WTC11 (cell line): ENCODE results near the gene TDRD9. TPM values are rescaled to one million over a fixed set of nuclear protein-coding genes. Genes with fewer than 3 reads are reported as not detected.

Experiments used
- ATAC-seq: fragments of 200-7000 bp; cut with Tn5 transposase; 2 replicates; pipeline ENCODE4 v1.10.0; 2021; ENCODE audit warnings: mild to moderate bottlenecking, moderate library complexity
- CTCF ChIA-PET: fragments of 300-600 bp; sonication (Branson Sonifier 250); formaldehyde crosslinking; loops from one replicate; lab custom pipeline; 2021; ENCODE audit warnings: antibody characterized with exemption; lab: Charles Lee
- POLR2A ChIA-PET: fragments of 350-600 bp; sonication (Branson Sonifier 250); formaldehyde crosslinking; loops from one replicate; lab custom pipeline; 2021; ENCODE audit warnings: antibody characterized with exemption; lab: Charles Lee
- DNase-seq: peaks from one replicate; pipeline ENCODE4 v3.0.0; 2021; ENCODE audit warnings: low spot score
- H3K27ac Mint-ChIP-seq: 2 replicates; pipeline ENCODE4 v1.8.0; 2021; ENCODE audit warnings: mixed read lengths
- H3K27me3 Mint-ChIP-seq: 2 replicates; pipeline ENCODE4 v1.8.0; 2021; ENCODE audit warnings: low read depth, mild to moderate bottlenecking, moderate library complexity, mixed read lengths
- H3K36me3 Mint-ChIP-seq: 2 replicates; pipeline ENCODE4 v1.8.0; 2021; ENCODE audit warnings: mixed read lengths
- H3K4me1 Mint-ChIP-seq: 2 replicates; pipeline ENCODE4 v1.8.0; 2022; ENCODE audit warnings: mixed read lengths
- H3K4me3 Mint-ChIP-seq: 2 replicates; pipeline ENCODE4 v1.8.0; 2021; ENCODE audit warnings: mild to moderate bottlenecking, moderate library complexity, mixed read lengths
- H3K9me3 Mint-ChIP-seq: 2 replicates; pipeline ENCODE4 v1.8.0; 2021; ENCODE audit warnings: mixed read lengths
- ATF2 ChIP-seq: sonication (generic); formaldehyde crosslinking; IDR thresholded peaks from 2 replicates; pipeline ENCODE4 v1.8.1; 2022; ENCODE audit warnings: low read depth, missing genetic modification reagents, borderline replicate concordance
- CTCF ChIP-seq: fragments of 200-600 bp; IDR thresholded peaks from 2 replicates; pipeline ENCODE4 v1.8.0; 2022; ENCODE audit warnings: antibody characterized with exemption
- ETV6 ChIP-seq: sonication (generic); formaldehyde crosslinking; IDR thresholded peaks from 2 replicates; pipeline ENCODE4 v1.8.1; 2022; ENCODE audit warnings: mild to moderate bottlenecking, missing genetic modification reagents
- FOXK1 ChIP-seq: sonication (generic); formaldehyde crosslinking; IDR thresholded peaks from 2 replicates; pipeline ENCODE4 v1.8.0; 2022; ENCODE audit warnings: mild to moderate bottlenecking, moderate library complexity, missing genetic modification reagents
- GTF2I ChIP-seq: fragments of 250-450 bp; sonication (Bioruptor Pico); conservative IDR thresholded peaks from 2 replicates; pipeline ENCODE4 v1.4.0; 2021; ENCODE audit warnings: mild to moderate bottlenecking
- KAT7 ChIP-seq: sonication (generic); formaldehyde crosslinking; IDR thresholded peaks from 2 replicates; pipeline ENCODE4 v1.8.1; 2023; ENCODE audit warnings: missing genetic modification reagents, mild to moderate bottlenecking, borderline replicate concordance
- MYBL2 ChIP-seq: sonication (generic); formaldehyde crosslinking; IDR thresholded peaks from 2 replicates; pipeline ENCODE4 v1.8.1; 2023; ENCODE audit warnings: mild to moderate bottlenecking, moderate library complexity, missing genetic modification reagents
- NFATC4 ChIP-seq: fragments of 250-450 bp; sonication (Bioruptor Pico); IDR thresholded peaks from 2 replicates; pipeline ENCODE4 v1.9.0; 2021; ENCODE audit warnings: mild to moderate bottlenecking
- PRRX2 ChIP-seq: fragments of 250-450 bp; sonication (Bioruptor Pico); IDR thresholded peaks from 2 replicates; pipeline ENCODE4 v1.8.0; 2021; ENCODE audit warnings: mild to moderate bottlenecking
- USF2 ChIP-seq: sonication (generic); formaldehyde crosslinking; IDR thresholded peaks from 2 replicates; pipeline ENCODE4 v1.8.1; 2023; ENCODE audit warnings: mild to moderate bottlenecking, missing genetic modification reagents, moderate library complexity
- ZNF219 ChIP-seq: sonication (generic); formaldehyde crosslinking; IDR thresholded peaks from 2 replicates; pipeline ENCODE4 v1.8.0; 2023; ENCODE audit warnings: missing genetic modification reagents, mild to moderate bottlenecking, borderline replicate concordance
- ZNF423 ChIP-seq: fragments of 250-450 bp; sonication (Bioruptor Pico); IDR thresholded peaks from 2 replicates; pipeline ENCODE4 v2.1.2; 2022; ENCODE audit warnings: mild to moderate bottlenecking, moderate library complexity
- total RNA-seq: library from RNA; stranded (reverse); gene quantifications from 3 replicates; pipeline ENCODE4 v1.2.3, GENCODE V29; 2021
- TF ChIP-seq, protein P1 (sequence below): sonication (generic); formaldehyde crosslinking; IDR thresholded peaks from 2 replicates; pipeline ENCODE4 v1.8.1; 2023; ENCODE audit warnings: mild to moderate bottlenecking, missing genetic modification reagents, moderate library complexity
- TF ChIP-seq, protein P2 (sequence below): fragments of 250-450 bp; sonication (Bioruptor Pico); IDR thresholded peaks from 2 replicates; pipeline ENCODE4 v1.9.0; 2021; ENCODE audit warnings: mild to moderate bottlenecking
- TF ChIP-seq, protein P3 (sequence below): sonication (generic); formaldehyde crosslinking; IDR thresholded peaks from 2 replicates; pipeline ENCODE4 v1.8.0; 2022; ENCODE audit warnings: missing genetic modification reagents
- TF ChIP-seq, protein P4 (sequence below): fragments of 250-450 bp; sonication (Bioruptor Pico); IDR thresholded peaks from 2 replicates; pipeline ENCODE4 v1.9.0; 2021; ENCODE audit warnings: moderate library complexity, mild to moderate bottlenecking, inconsistent platforms, borderline replicate concordance

TDRD9 gene
- total RNA-seq, 1 experiment from 2014 or later: 0.17 TPM

DNA sequence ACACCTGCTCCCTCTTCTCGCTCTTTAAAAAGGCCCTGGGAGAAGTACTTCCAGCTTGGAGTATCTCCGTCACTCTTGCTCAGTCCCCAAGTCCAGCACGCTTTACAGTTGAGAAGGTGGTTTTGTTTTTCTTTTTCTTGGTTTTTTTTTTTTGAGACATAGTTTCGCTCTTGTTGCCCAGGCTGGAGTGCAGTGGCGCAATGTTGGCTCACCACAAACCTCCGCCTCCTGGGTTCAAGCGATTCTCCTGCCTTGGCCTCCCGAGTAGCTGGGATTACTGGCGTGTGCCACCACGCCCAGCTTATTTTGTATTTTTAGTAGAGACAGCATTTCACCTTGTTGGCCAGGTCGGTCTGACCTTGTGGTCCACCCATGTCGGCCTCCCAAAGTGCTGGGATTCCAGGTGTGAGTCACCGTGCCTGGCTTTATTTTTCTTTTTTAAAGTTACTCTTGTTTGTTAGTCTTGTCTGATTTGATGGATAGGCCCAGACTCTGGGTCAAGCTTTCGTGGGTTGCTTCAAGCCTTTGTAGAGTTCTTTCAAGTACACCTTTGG is 1.9 kb downstream of the TDRD9 start:
- Mint-ChIP-seq H3K36me3 (no peaks in the 10 kb centered on the region), H3K9me3 (no peaks in the 10 kb centered on the region), H3K4me3 (no peak overlapping the region), H3K27me3 (no peaks in the 10 kb centered on the region; the same call in 1 of the 2 replicates), H3K27ac (no peak overlapping the region), H3K4me1 (no peaks in the 10 kb centered on the region)
- ChIA-PET POLR2A (interaction anchor here (0.7 kb wide), 1 partner anchor 89 kb away, joined by 3 read pairs; no protein-coding TSS in a partner anchor), CTCF (interaction anchor here (1.0 to 2.8 kb wide), 3 partner anchors 20 to 29 kb away, joined by 3 to 9 read pairs (median 4); no protein-coding TSS in a partner anchor)
- DNase-seq: no peak
- TF ChIP-seq MYBL2 (CRISPR knock-in tag): no peak
- no peak for TF ChIP-seq CTCF
- TF ChIP-seq ATF2: no peak
- TF ChIP-seq ZNF219 (CRISPR knock-in tag): no peak
- no peak for TF ChIP-seq FOXK1 (CRISPR knock-in tag)
- TF ChIP-seq ZNF423 (CRISPR knock-in tag): no peak
- TF ChIP-seq, protein P1, sequence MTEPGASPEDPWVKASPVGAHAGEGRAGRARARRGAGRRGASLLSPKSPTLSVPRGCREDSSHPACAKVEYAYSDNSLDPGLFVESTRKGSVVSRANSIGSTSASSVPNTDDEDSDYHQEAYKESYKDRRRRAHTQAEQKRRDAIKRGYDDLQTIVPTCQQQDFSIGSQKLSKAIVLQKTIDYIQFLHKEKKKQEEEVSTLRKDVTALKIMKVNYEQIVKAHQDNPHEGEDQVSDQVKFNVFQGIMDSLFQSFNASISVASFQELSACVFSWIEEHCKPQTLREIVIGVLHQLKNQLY: no peak
- TF ChIP-seq, protein P2, sequence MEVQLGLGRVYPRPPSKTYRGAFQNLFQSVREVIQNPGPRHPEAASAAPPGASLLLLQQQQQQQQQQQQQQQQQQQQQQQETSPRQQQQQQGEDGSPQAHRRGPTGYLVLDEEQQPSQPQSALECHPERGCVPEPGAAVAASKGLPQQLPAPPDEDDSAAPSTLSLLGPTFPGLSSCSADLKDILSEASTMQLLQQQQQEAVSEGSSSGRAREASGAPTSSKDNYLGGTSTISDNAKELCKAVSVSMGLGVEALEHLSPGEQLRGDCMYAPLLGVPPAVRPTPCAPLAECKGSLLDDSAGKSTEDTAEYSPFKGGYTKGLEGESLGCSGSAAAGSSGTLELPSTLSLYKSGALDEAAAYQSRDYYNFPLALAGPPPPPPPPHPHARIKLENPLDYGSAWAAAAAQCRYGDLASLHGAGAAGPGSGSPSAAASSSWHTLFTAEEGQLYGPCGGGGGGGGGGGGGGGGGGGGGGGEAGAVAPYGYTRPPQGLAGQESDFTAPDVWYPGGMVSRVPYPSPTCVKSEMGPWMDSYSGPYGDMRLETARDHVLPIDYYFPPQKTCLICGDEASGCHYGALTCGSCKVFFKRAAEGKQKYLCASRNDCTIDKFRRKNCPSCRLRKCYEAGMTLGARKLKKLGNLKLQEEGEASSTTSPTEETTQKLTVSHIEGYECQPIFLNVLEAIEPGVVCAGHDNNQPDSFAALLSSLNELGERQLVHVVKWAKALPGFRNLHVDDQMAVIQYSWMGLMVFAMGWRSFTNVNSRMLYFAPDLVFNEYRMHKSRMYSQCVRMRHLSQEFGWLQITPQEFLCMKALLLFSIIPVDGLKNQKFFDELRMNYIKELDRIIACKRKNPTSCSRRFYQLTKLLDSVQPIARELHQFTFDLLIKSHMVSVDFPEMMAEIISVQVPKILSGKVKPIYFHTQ (CRISPR knock-in tag): no peak
- no peak for TF ChIP-seq USF2
- TF ChIP-seq NFATC4: no peak
- TF ChIP-seq ETV6 (CRISPR knock-in tag): no peak
- ATAC-seq: no peak

DNA sequence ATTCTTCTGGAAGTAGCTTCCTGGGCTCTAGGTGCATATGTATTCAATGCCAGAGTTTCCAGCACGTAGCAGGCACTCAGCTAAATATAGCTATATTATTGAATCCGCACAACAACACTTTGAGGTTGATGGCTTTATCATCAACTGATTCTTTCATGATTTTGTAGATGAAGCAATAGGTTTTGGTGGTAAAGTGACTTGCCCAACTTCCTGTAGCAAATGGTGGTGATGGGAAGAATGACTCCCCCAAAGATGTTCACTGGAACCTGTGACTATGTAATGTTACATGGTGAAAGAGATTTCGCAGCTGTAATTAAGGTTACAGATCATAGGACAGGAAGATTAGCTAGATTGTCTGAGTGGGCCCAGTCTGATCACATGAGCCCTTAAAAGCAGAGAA is 3.2 kb downstream of the TDRD9 start:
- POLR2A ChIA-PET: no interaction called here
- H3K36me3 Mint-ChIP-seq: no peaks in the 10 kb centered on the region
- TF ChIP-seq GTF2I: no peak

DNA sequence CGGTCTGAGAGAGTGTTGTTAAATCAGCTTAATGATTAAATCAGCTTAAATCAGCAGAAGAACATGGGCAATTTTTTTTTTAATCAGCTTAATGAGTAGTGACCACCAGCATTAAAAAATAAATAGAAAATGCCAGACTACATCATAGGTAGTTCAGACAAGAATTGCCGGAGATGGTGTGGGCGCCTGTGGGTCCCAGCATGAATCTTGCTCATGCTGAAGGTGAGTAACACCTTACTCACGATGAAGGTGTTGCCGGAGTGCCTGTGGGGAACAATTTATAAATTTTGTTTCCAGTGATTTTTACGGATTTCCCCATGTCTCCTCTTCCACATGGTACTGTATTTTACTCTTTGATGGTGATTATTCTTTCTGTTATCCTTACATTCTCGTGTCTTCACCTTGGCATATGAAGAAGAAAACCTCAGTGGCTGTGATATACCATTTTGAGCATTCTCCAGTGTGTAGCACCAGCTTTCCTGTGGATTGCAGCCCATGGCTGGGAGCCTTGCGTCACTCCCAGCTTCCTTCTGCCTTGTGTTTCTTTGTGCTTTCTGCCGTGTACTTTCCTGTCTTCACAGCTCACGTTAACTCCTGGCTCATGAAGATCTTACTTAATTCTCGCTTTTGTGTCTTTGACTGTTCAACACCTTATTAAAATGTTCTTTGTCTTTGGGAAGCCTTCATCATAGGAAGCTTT is 4.7 kb downstream of the TDRD9 start:
- ATAC-seq (no peak), DNase-seq (no peak)
- ChIA-PET POLR2A (no interaction called here), CTCF (interaction anchor here (1.8 kb wide), 2 partner anchors 11 to 32 kb away, joined by 5 to 7 read pairs; a partner anchor contains a TSS)
- H3K4me1 Mint-ChIP-seq: no peaks in the 10 kb centered on the region
- no peak overlapping the region for H3K4me3 Mint-ChIP-seq
- TF ChIP-seq PRRX2 (CRISPR knock-in tag): no peak
- no peak for TF ChIP-seq USF2
- no peak for TF ChIP-seq KAT7 (CRISPR knock-in tag)
- TF ChIP-seq, protein P3, sequence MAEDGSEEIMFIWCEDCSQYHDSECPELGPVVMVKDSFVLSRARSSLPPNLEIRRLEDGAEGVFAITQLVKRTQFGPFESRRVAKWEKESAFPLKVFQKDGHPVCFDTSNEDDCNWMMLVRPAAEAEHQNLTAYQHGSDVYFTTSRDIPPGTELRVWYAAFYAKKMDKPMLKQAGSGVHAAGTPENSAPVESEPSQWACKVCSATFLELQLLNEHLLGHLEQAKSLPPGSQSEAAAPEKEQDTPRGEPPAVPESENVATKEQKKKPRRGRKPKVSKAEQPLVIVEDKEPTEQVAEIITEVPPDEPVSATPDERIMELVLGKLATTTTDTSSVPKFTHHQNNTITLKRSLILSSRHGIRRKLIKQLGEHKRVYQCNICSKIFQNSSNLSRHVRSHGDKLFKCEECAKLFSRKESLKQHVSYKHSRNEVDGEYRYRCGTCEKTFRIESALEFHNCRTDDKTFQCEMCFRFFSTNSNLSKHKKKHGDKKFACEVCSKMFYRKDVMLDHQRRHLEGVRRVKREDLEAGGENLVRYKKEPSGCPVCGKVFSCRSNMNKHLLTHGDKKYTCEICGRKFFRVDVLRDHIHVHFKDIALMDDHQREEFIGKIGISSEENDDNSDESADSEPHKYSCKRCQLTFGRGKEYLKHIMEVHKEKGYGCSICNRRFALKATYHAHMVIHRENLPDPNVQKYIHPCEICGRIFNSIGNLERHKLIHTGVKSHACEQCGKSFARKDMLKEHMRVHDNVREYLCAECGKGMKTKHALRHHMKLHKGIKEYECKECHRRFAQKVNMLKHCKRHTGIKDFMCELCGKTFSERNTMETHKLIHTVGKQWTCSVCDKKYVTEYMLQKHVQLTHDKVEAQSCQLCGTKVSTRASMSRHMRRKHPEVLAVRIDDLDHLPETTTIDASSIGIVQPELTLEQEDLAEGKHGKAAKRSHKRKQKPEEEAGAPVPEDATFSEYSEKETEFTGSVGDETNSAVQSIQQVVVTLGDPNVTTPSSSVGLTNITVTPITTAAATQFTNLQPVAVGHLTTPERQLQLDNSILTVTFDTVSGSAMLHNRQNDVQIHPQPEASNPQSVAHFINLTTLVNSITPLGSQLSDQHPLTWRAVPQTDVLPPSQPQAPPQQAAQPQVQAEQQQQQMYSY (CRISPR knock-in tag): no peak
- TF ChIP-seq, protein P4, sequence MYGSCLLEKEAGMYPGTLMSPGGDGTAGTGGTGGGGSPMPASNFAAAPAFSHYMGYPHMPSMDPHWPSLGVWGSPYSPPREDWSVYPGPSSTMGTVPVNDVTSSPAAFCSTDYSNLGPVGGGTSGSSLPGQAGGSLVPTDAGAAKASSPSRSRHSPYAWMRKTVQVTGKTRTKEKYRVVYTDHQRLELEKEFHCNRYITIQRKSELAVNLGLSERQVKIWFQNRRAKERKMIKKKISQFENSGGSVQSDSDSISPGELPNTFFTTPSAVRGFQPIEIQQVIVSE: no peak
- H3K9me3 Mint-ChIP-seq: no peaks in the 10 kb centered on the region
- no peaks in the 10 kb centered on the region for H3K27me3 Mint-ChIP-seq
- no peaks in the 10 kb centered on the region for H3K36me3 Mint-ChIP-seq
- no peak overlapping the region for H3K27ac Mint-ChIP-seq

More for the DNA sequence above, 3.2 kb downstream of the TDRD9 start:
- H3K9me3 Mint-ChIP-seq: no peaks in the 10 kb centered on the region
- CTCF ChIA-PET: interaction anchor here (0.7 to 1.9 kb wide), 5 partner anchors 10 to 34 kb away, joined by 3 to 8 read pairs (median 3); a partner anchor contains a TSS
- no peak for ATAC-seq
- H3K27ac Mint-ChIP-seq: no peak overlapping the region
- H3K27me3 Mint-ChIP-seq: no peaks in the 10 kb centered on the region; the same call in 1 of the 2 replicates
- H3K4me3 Mint-ChIP-seq: no peak overlapping the region
- no peaks in the 10 kb centered on the region for H3K4me1 Mint-ChIP-seq
- DNase-seq: no peak
